Activated naive CD4-positive, alpha-beta T cell treated with anti-CD3 and anti-CD28 coated beads for 36 hours (primary cell): ENCODE results near the gene CAV3. TPM values are rescaled to one million over a fixed set of nuclear protein-coding genes. Genes with fewer than 3 reads are reported as not detected.

Experiments used
- CTCF ChIA-PET: fragments of 350-600 bp; sonication (Branson Sonifier 250); formaldehyde crosslinking; loops from one replicate; lab custom pipeline; 2021; ENCODE audit warnings: antibody characterized with exemption; lab: Charles Lee
- DNase-seq: peaks from one replicate; pipeline ENCODE4 v3.0.0-alpha.2; 2020
- H3K27ac Mint-ChIP-seq: one replicate; pipeline ENCODE4 v1.8.0; 2021; ENCODE audit warnings: mild to moderate bottlenecking, mixed read lengths
- H3K27me3 Mint-ChIP-seq: one replicate; pipeline ENCODE4 v1.8.0; 2021; ENCODE audit warnings: low read depth, mixed read lengths
- H3K36me3 Mint-ChIP-seq: one replicate; pipeline ENCODE4 v1.8.0; 2021; ENCODE audit warnings: low read depth, mixed read lengths
- H3K4me1 Mint-ChIP-seq: one replicate; pipeline ENCODE4 v1.8.0; 2021; ENCODE audit warnings: low read depth, mixed read lengths
- H3K4me3 Mint-ChIP-seq: one replicate; pipeline ENCODE4 v1.8.0; 2021; ENCODE audit warnings: mild to moderate bottlenecking, moderate library complexity, mixed read lengths
- H3K9me3 Mint-ChIP-seq: one replicate; pipeline ENCODE4 v1.8.0; 2021; ENCODE audit warnings: mixed read lengths
- intact Hi-C: fragments of 100-400 bp; cut with micrococcal nuclease; formaldehyde crosslinking; loops from one replicate; pipeline ENCODE4 v1.15.1; 2023
- total RNA-seq, 2 experiments: library from RNA; stranded (reverse); gene quantifications; one replicate each; pipeline ENCODE4 v1.2.3, GENCODE V29; 2021

The CAV3 gene
- total RNA-seq, 2 experiments from 2014 or later: not detected

- no peaks in the 10 kb centered on the region for H3K36me3 Mint-ChIP-seq
- H3K4me3 Mint-ChIP-seq: no peak overlapping the region
- H3K27me3 Mint-ChIP-seq: peaks cover 4% of the 10 kb centered on the region
- H3K9me3 Mint-ChIP-seq: no peaks in the 10 kb centered on the region
- no peak overlapping the region for H3K27ac Mint-ChIP-seq
- no peak for DNase-seq
- intact Hi-C loops: no loop called here
- CTCF ChIA-PET: no interaction called here
- no peaks in the 10 kb centered on the region for H3K4me1 Mint-ChIP-seq
Observed at GRCh38 chr3:8738639-8739038, 5.0 kb downstream of the CAV3 start.

DNA sequence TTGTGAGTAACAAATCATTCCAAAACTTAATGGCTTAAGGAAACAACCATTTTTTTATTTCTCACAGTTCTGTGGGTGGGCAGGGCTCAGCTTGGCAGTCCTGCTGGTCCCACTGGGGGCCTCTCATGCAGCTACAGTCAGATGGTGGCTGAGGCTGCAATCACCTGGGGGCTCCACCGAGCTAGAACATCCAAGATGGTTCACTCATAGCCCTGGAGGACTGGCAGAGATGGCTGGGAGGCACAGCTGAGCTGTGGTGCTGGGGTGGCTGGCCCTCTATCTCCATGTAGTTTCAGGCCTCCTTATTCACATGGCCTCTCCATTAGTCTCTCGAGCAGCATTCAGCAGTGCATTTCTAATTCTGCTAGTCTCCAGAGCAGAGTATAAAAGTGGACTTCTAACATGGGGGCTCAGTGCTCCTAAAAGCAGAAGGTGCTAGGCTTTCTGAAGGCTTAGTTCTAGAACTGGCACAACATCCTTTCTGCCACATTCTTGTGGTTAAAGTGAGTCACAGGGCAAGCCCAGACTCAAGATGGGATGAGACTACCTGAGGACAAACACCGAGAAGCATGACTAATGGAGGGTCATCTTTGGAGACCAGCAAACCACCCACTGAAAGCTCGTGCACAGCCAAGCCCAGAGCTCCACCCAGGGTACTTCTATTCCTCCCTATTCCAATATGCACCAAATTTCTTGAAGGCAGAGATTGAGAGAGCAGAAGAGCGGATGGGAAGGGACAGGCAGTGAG is 6.3 kb downstream of the CAV3 start:
- H3K27me3 Mint-ChIP-seq: peaks cover 4% of the 10 kb centered on the region
- H3K9me3 Mint-ChIP-seq: no peaks in the 10 kb centered on the region
- no peak for DNase-seq
- no peaks in the 10 kb centered on the region for H3K36me3 Mint-ChIP-seq
- no peak overlapping the region for H3K4me3 Mint-ChIP-seq
- intact Hi-C loops: no loop called here
- H3K4me1 Mint-ChIP-seq: no peaks in the 10 kb centered on the region
- H3K27ac Mint-ChIP-seq: no peak overlapping the region
- CTCF ChIA-PET: interaction anchor here (0.7 kb wide), 1 partner anchor 1770 kb away, joined by 3 read pairs; no protein-coding TSS in a partner anchor

- Mint-ChIP-seq H3K36me3 (no peaks in the 10 kb centered on the region), H3K4me3 (no peak overlapping the region), H3K4me1 (no peaks in the 10 kb centered on the region), H3K27me3 (no peaks in the 10 kb centered on the region), H3K9me3 (no peaks in the 10 kb centered on the region), H3K27ac (no peak overlapping the region)
- intact Hi-C loops: no loop called here
- no peak for DNase-seq
- CTCF ChIA-PET: interaction anchor here (0.8 kb wide), 1 partner anchor 27 kb away, joined by 3 read pairs; no protein-coding TSS in a partner anchor
Observed at GRCh38 chr3:8741581-8742261, 8.1 kb downstream of the CAV3 start.

DNA sequence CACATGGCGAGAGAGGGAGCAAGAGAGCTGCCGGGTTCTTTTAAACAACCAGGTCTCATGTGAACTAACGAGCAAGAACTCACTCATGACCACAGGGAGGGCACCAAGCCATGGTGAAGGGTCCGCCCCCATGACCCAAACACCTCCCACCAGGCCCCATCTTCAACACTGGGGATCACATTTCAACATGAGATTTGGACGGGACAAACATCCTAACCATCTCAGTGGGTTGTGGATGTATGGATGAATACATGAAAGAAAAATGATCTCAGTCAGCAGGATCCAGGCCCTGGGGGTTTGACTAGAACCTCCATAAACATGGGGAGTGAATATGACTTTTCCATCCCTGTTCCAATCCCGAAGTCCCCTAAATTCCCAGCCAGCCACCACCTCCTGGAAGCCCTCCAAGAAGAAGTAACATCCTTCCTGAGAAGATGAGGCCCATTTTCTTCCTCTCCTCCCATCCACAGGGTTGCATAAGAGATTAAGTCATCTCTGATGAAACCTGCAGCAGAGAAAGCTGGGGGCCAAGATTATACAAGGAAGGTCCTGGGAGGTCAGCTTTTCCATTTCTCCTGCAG is 9.5 kb downstream of the CAV3 start:
- no peaks in the 10 kb centered on the region for H3K4me1 Mint-ChIP-seq
- no peak overlapping the region for H3K27ac Mint-ChIP-seq
- no peaks in the 10 kb centered on the region for H3K9me3 Mint-ChIP-seq
- no peaks in the 10 kb centered on the region for H3K36me3 Mint-ChIP-seq
- intact Hi-C loops: no loop called here
- no peaks in the 10 kb centered on the region for H3K27me3 Mint-ChIP-seq
- DNase-seq: no peak
- no peak overlapping the region for H3K4me3 Mint-ChIP-seq
- CTCF ChIA-PET: no interaction called here

- no peak for DNase-seq
- intact Hi-C loops: no loop called here
- Mint-ChIP-seq H3K4me1 (no peaks in the 10 kb centered on the region), H3K4me3 (no peak overlapping the region), H3K36me3 (no peaks in the 10 kb centered on the region), H3K27ac (no peak overlapping the region), H3K27me3 (no peaks in the 10 kb centered on the region), H3K9me3 (no peaks in the 10 kb centered on the region)
- CTCF ChIA-PET: no interaction called here
Observed at GRCh38 chr3:8743911-8744310, 10.3 kb downstream of the CAV3 start.

DNA sequence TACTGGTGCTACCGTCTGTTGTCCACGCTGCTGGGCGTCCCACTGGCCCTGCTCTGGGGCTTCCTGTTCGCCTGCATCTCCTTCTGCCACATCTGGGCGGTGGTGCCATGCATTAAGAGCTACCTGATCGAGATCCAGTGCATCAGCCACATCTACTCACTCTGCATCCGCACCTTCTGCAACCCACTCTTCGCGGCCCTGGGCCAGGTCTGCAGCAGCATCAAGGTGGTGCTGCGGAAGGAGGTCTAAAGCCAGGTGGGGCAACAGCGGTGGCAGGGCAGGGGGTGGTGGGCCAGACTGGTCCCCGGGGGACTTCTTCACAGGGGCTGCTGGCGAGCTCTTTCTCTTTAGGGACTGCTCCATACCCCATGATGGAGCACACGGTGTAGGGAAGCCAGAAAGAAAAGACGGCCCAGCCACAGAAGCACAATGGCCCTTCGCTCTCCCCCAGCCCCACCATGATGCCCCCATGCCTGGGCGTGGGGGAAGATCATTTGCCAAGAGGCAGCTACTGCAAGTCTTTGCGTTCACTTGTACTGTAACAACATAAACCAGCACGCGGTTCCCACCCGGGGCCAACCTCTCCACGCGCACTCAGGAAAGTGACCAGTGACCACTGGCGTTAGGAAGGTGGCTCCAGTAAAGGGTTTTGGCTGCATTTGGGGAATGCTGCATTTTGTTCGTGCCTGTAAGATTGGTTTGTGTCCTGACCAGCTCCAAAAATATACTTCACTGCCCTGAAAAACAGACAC is 12.2 kb downstream of the CAV3 start:
- H3K27ac Mint-ChIP-seq: no peak overlapping the region
- no peaks in the 10 kb centered on the region for H3K9me3 Mint-ChIP-seq
- no peak for DNase-seq
- no peaks in the 10 kb centered on the region for H3K36me3 Mint-ChIP-seq
- intact Hi-C loops: no loop called here
- no peaks in the 10 kb centered on the region for H3K27me3 Mint-ChIP-seq
- CTCF ChIA-PET: no interaction called here
- no peaks in the 10 kb centered on the region for H3K4me1 Mint-ChIP-seq
- no peak overlapping the region for H3K4me3 Mint-ChIP-seq

DNA sequence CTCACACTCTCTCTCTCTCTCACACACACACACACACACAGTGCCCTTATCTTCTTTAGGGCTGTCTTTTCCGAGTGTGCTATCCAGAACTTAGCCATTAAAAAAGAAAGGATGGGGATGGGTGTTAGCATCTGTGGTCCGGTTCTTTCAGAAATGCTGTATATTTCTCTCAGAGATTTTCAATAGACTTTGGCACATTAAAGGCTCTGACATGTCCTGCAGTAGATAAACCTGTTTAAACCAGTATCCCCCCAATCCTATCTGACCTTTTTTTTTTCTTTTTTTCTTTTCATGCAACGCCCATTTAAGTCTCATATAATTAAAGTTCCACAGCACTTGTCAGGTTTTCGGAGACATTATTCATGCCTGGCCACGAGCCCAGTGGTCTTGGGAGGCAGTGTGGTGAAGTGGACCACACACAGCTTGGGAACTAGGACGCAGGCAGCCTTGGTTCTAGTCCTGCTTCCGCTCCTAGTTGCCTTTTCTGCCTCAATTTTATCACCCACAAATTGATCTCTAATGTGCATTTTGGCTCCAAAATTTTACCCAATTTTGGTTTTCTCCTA is 13.3 kb downstream of the CAV3 start:
- Mint-ChIP-seq H3K9me3 (no peaks in the 10 kb centered on the region), H3K36me3 (no peaks in the 10 kb centered on the region), H3K4me3 (no peak overlapping the region), H3K4me1 (no peaks in the 10 kb centered on the region), H3K27ac (no peak overlapping the region), H3K27me3 (no peaks in the 10 kb centered on the region)
- intact Hi-C loops: no loop called here
- CTCF ChIA-PET: no interaction called here
- DNase-seq: no peak

- intact Hi-C loops: no loop called here
- Mint-ChIP-seq H3K4me1 (no peaks in the 10 kb centered on the region), H3K36me3 (no peaks in the 10 kb centered on the region), H3K4me3 (no peak overlapping the region), H3K27ac (no peak overlapping the region), H3K9me3 (no peaks in the 10 kb centered on the region), H3K27me3 (no peaks in the 10 kb centered on the region)
- no peak for DNase-seq
- CTCF ChIA-PET: no interaction called here
Observed at GRCh38 chr3:8749316-8749715, 15.7 kb downstream of the CAV3 start.

DNA sequence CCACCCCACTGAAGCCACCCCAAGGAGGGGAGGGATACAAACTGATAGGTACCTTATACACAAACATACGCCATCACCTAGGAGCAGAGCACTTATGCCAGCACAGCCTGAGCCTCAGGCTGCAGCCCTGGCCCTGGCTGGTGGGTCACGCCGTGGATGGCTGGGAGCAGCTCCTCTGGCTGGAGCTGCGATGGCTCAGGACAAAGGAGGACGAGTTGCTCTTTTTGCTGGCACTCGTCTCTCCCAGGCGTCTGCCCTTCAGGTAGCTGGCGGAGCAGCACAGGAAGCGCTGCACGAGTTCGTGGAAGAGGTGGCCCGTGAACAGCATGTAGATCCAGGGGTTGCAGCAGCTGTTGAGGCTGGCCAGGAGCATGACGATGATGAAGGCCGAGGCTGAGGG is 19.2 kb downstream of the CAV3 start:
- Mint-ChIP-seq H3K27ac (no peak overlapping the region), H3K4me1 (no peaks in the 10 kb centered on the region), H3K4me3 (no peak overlapping the region), H3K9me3 (no peaks in the 10 kb centered on the region), H3K36me3 (no peaks in the 10 kb centered on the region), H3K27me3 (no peaks in the 10 kb centered on the region)
- DNase-seq: no peak
- intact Hi-C loops: no loop called here
- CTCF ChIA-PET: no interaction called here

DNA sequence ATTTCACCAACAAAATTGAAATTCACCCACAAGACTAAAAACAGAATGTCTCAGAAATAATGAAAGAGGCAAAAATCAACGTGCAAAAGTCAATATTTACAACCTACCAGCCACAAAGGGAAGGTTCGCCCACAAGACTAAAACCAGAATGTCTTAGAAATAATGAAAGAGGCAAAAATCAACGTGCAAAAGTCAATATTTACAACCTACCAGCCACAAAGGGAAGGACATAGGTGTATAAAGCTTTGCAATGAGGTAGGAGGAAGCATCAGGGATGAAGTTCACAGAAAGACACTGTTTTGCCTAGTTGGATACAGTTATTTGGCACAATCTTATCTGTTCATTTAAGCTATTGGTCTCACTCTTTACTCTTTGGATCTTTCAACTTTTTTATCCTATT is 21.5 kb downstream of the CAV3 start:
- Mint-ChIP-seq H3K27ac (no peak overlapping the region), H3K4me3 (no peak overlapping the region), H3K36me3 (no peaks in the 10 kb centered on the region), H3K9me3 (no peaks in the 10 kb centered on the region), H3K4me1 (no peaks in the 10 kb centered on the region), H3K27me3 (no peaks in the 10 kb centered on the region)
- intact Hi-C loops: no loop called here
- no peak for DNase-seq
- CTCF ChIA-PET: no interaction called here

- H3K36me3 Mint-ChIP-seq: no peaks in the 10 kb centered on the region
- H3K27me3 Mint-ChIP-seq: no peaks in the 10 kb centered on the region
- no peak overlapping the region for H3K4me3 Mint-ChIP-seq
- no peak for DNase-seq
- no peaks in the 10 kb centered on the region for H3K9me3 Mint-ChIP-seq
- no peak overlapping the region for H3K27ac Mint-ChIP-seq
- intact Hi-C loops: no loop called here
- CTCF ChIA-PET: no interaction called here
- no peaks in the 10 kb centered on the region for H3K4me1 Mint-ChIP-seq
Observed at GRCh38 chr3:8755564-8756237, 22.1 kb downstream of the CAV3 start.

DNA sequence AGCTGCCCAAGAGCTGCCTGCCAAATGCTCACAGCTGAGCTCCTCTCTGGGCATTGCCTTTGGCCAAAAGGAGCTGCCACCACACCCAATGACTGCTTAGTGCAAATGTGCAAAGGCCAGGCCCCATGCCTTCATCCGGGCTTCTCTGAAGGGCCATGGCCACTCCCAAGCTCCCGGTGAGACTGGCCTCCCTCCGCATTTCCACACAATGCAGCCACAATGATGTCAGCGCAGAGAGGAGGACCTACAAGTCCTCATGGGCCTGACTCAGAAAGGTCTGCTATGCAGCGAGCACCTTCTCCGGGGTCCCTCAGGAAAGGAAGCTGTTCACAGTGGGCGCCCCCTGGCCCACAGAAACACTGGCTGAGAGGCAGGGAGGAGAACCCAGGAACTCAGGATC is 23.1 kb downstream of the CAV3 start:
- Mint-ChIP-seq H3K27ac (no peak overlapping the region), H3K27me3 (no peaks in the 10 kb centered on the region), H3K4me1 (no peaks in the 10 kb centered on the region), H3K9me3 (no peaks in the 10 kb centered on the region), H3K36me3 (no peaks in the 10 kb centered on the region), H3K4me3 (no peak overlapping the region)
- intact Hi-C loops: no loop called here
- CTCF ChIA-PET: no interaction called here
- DNase-seq: no peak
